HG03439 (cell line): ENCODE results near the gene CXXC4.

ENCODE experiments used
- ATAC-seq: cut with Tn5 transposase; IDR thresholded peaks from one replicate; pipeline ENCODE4 v1.9.1; 2021; ENCODE audit warnings: mild to moderate bottlenecking, moderate library complexity; ENCODE audit not compliant: unreplicated experiment

Gene CXXC4

DNA sequence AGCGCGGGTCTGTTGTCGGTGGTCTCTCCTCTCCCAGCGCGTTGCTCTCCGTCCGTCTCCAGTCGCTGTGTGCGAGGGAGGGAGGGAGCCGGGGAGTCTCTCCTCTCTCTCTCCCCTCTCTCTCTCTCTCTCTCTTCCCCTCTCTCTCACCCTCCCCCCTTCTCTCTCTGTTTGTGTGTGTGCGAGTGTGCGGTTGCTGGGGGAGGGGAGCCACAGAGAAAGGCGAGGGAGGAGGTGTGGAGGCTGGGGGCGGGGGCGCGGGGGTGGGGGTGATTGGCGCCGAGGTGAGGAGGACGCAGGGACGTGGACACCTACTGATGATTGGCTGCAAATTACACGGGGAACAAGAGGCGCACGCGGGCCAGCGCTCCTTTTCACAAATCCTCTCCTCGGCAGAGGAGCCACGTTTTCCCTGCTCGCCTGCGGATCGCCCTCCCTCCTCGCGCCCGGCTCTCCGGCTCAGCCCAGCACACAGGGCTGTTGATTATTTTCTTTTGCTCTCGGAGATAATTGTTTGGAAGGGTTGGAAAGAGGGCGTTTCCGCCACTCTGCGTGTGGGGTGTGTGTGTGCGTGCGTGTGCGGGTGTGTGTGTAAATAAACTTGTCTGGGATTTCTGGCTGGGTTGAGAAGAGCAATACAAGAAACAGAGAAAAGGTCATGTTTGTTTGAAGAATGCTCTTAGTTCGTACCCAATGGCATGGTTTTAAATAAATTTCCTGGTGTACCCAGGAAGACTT, at the start of gene CXXC4:
Gene CXXC4 (minus strand): TSS at position 73 of the 738 bp plus-strand sequence. CDS start 3,092 bp downstream, outside the sequence.
- ATAC-seq, result peak; percentile 29

GRCh38 chr4:104533156-104533555, 38.5 kb upstream of the CXXC4 start:
- ATAC-seq, result no peak

- ATAC-seq, result no peak
These were observed 38.0 kb upstream of the CXXC4 start for GRCh38 chr4:104532677-104533076.

- no peak for ATAC-seq
These were observed 36.7 kb upstream of the CXXC4 start for GRCh38 chr4:104531390-104531789.

DNA sequence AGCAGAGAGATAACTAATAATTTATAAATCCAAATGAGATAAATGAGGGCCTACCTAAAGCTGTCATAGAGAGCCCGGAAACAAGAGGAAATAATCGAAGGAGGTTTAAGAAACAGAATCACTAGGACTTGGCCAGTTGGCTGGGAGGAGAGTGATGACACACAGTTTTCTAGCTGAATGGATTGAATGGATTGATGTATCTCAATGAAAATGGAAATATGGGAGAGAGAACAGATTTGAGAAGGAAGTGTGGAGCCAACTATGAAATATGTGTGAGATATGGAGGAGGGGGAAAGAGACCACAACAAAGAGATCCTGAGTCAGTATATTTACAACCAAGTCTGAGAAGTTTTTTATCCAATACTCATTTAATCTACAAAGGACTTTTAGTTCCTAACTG, 35.7 kb upstream of the CXXC4 start:
- ATAC-seq, result no peak

DNA sequence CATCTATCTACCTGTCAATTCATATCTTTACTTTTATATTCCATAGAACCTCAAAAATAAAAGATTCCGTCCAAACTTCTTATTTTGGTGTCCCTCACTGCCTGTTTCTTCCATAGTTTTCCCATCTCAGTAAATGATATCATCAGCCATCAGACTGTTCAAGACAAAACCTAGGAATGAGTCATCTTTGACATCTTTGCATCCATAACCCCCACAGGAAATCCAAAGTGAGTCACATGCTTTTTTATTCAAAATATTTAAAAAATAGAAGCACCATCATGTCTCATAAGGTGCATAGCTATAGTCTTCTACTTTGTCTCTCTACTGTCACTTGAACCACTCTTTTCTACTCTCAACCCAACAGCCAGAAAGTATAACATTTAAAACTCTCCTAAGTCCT, 29.9 kb upstream of the CXXC4 start:
- ATAC-seq, result no peak

GRCh38 chr4:104524026-104524425, 29.3 kb upstream of the CXXC4 start:
- no peak for ATAC-seq

DNA sequence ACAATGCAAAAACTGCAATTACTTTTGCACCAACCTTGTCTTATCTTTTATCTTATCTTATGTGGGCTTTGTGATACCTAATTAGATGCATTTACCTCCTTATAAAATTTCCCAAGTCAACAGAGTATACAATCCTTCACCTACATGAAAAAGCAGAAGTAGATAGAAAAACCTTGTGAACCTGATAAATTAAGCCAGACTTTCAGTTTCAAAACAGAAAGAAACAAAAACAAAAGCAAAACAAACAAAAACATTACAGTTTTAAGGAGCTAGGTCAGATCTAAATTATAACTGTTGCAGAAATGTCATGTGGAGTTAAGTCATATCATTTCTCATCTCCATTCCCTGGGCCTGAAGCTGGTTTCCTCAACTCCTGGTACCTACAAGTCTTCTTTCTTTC, 24.9 kb upstream of the CXXC4 start:
- ATAC-seq, result peak; percentile 99

DNA sequence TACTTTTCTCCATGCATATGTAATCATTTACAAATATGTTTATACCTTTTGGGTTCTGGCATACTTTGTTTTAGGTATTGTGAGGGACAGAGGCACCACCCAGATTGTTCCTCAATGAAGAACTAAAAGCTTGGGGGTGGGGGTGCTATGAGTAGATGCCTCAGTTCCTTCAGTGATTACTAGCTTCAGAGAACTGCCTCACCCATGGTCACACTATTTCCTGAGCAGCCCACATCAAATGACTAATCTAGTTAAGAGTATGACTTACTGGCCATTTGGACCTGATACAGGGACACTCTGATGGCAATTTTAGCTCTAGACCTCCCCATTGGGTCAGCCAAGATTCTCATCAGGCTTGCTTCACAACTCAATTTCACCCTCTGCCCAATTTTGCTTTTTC, 22.2 kb upstream of the CXXC4 start:
- ATAC-seq, result no peak

DNA sequence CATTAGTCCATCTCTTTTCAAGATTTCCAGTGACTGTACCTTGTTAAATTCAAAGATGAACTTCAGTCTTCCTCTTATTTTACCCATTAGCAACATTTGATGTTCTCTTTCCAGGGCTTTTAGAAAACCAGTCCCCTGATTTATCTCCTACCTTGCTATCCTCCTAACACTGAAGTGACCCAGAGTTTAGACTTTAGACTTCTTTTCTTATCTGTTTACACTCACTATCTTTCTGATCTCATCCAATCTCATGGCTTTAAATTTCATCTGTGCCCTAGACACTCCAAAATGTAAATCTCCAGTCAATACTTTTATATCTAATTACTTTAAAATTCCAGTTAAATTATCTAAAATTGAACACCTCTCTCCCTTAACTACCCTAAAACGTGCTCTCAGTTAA, 13.5 kb upstream of the CXXC4 start:
- ATAC-seq, result no peak

DNA sequence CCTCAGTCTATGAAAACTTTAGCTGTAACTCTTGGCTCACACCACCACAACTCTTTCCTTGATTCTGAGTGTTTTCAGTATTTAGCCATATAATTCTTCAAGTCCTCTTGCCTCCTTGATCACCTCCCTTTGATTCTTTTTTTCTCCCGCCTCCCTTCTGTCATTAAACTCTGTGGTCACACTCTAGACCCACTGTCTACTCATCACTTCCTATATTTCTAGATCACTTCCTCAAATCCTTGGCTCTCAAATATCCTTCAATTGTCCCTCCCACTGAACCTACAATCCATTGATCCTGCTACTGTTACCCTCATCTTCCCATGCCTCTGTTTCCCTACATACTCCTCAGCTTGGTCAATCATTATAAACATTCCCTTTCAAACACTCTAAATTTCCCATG, 12.4 kb upstream of the CXXC4 start:
- ATAC-seq, result no peak

- no peak for ATAC-seq
These were observed 9.8 kb upstream of the CXXC4 start for GRCh38 chr4:104504536-104504935.

- no peak for ATAC-seq
These were observed 7.8 kb upstream of the CXXC4 start for GRCh38 chr4:104502471-104502870.

GRCh38 chr4:104501290-104501689, 6.6 kb upstream of the CXXC4 start:
- ATAC-seq, result no peak

GRCh38 chr4:104500442-104500841, 5.7 kb upstream of the CXXC4 start:
- ATAC-seq, result no peak

GRCh38 chr4:104494185-104494584, 509 bp downstream of the CXXC4 start:
- ATAC-seq, result no peak

- ATAC-seq, result no peak
These were observed 1.4 kb downstream of the CXXC4 start for GRCh38 chr4:104493081-104493831.

GRCh38 chr4:104492183-104492771, 2.4 kb downstream of the CXXC4 start:
- peak; percentile 36 for ATAC-seq

DNA sequence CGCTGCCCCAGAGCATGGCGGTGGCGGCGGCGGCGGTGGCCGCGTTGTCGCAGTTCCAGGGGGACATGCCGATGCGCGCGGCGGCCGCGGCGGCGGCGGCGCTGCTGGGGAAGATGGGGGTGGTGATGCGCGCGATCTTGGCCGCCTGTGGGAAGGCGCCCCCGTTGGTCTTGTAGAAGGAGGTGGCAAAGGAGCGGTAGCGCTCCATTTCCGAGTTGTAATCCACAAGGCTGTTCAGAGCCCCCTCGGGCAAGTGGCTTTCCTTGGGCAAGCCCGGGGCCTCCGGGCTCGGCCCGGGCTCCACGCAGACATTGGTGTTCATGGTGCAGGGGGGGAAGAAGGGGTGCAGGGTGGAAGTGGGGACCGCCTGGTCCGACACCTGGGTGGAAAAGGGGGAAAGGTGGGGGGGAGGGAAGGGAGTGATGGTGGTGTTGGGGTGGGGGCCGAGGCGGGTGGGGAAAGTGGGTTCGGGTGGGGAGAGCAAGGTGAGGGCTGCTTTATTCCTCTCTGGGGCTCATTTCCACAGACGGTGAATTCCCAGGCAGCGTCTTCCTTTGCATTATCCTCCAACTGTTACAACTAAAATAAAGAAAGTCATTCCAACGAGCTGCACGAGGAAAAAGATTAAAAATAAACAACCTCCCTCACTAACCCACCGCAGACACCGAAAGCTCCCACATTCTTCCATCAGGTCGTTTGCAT, 3.1 kb downstream of the CXXC4 start:
- peak; percentile 8 for ATAC-seq

- ATAC-seq, result peak; percentile 26
These were observed 3.8 kb downstream of the CXXC4 start for GRCh38 chr4:104490770-104491480.
